ENCODE results near the gene CCL23.
A peak's percentile ranks its signal among the peaks of the same experiment; 100 is the strongest.
"Not testable (repeated sequence)": the region's sequence is repeated elsewhere in the genome, so short reads cannot be mapped to it uniquely, and the experiment has no call there.

Gene CCL23

GRCh38 chr17:36049643-36050042 lies 31.9 kb upstream of the CCL23 start:
- no peaks in the 10 kb centered on the region for H3K27me3 ChIP-seq
- no peak overlapping the region for H3K27ac ChIP-seq
- no peak overlapping the region for H3K4me2 ChIP-seq
- no peaks in the 10 kb centered on the region for H4K20me1 ChIP-seq
- H3K4me3 ChIP-seq: no peak overlapping the region
- H3K4me1 ChIP-seq: peaks cover 0 to 5% (median under 1%) of the 10 kb centered on the region in 10 experiments; a peak in 6 of 20 replicates
- no peaks in the 10 kb centered on the region for H3K36me3 ChIP-seq
- peaks cover 48 to 79% (median 59%) of the 10 kb centered on the region in 11 experiments for H3K9me3 ChIP-seq (replicated peaks in 1 of 11)
- H3K9ac ChIP-seq: no peak overlapping the region
- no peak for TF ChIP-seq Cebpa-rat (IDR thresholded peaks at IDR 0.05)

- Histone ChIP-seq H3K4me3 (no peak overlapping the region), H3K27me3 (no peaks in the 10 kb centered on the region), H3K36me3 (no peaks in the 10 kb centered on the region), H4K20me1 (no peaks in the 10 kb centered on the region), H3K9ac (no peak overlapping the region), H3K9me3 (replicated peaks in 1 of 11) (peaks cover 51 to 79% (median 61%) of the 10 kb centered on the region in 11 experiments), H3K4me2 (no peak overlapping the region), H3K4me1 (peaks cover 0 to 5% (median 0%) of the 10 kb centered on the region in 10 experiments; a peak in 3 of 20 replicates), H3K27ac (no peak overlapping the region)
- no peak for TF ChIP-seq Cebpa-rat (IDR thresholded peaks at IDR 0.05)
Observed at GRCh38 chr17:36048066-36048465, 30.3 kb upstream of the CCL23 start.

GRCh38 chr17:36036235-36036634 lies 18.5 kb upstream of the CCL23 start:
- no peak for TF ChIP-seq Cebpa-rat (IDR thresholded peaks at IDR 0.05)
- Histone ChIP-seq H4K20me1 (no peaks in the 10 kb centered on the region), H3K36me3 (no peaks in the 10 kb centered on the region), H3K4me1 (peaks cover 15 to 65% (median 46%) of the 10 kb centered on the region in 10 experiments; a peak in 18 of 20 replicates), H3K4me3 (no peak overlapping the region), H3K27me3 (no peaks in the 10 kb centered on the region), H3K27ac (peak overlapping the region in 9 of 11 experiments; percentile 11 to 87 (median 82); a peak in 15 of 22 replicates), H3K9ac (peak overlapping the region in 6 of 11 experiments; percentile 42 to 66 (median 60); a peak in 10 of 22 replicates), H3K9me3 (replicated peaks in 1 of 11) (no peaks in the 10 kb centered on the region), H3K4me2 (peak overlapping the region in 9 of 11 experiments; percentile 10 to 89 (median 72); a peak in 16 of 22 replicates)

- H3K36me3 ChIP-seq: no peaks in the 10 kb centered on the region
- no peaks in the 10 kb centered on the region for H3K27me3 ChIP-seq
- H3K4me3 ChIP-seq: peak overlapping the region in 1 of 10 experiments; percentile 18; a peak in 1 of 20 replicates
- TF ChIP-seq Cebpa-rat (IDR thresholded peaks at IDR 0.05): peak in 1 of 11 experiments; percentile 63; a peak in 2 of 22 replicates
- peak overlapping the region in 10 of 11 experiments; percentile 1 to 89 (median 70); a peak in 17 of 22 replicates for H3K4me2 ChIP-seq
- H3K27ac ChIP-seq: peak overlapping the region in 7 of 11 experiments; percentile 25 to 87 (median 82); a peak in 15 of 22 replicates
- no peaks in the 10 kb centered on the region for H3K9me3 ChIP-seq (replicated peaks in 1 of 11)
- peaks cover 15 to 65% (median 46%) of the 10 kb centered on the region in 10 experiments; a peak in 18 of 20 replicates for H3K4me1 ChIP-seq
- H4K20me1 ChIP-seq: no peaks in the 10 kb centered on the region
- peak overlapping the region in 6 of 11 experiments; percentile 15 to 66 (median 47); a peak in 9 of 22 replicates for H3K9ac ChIP-seq
Observed at GRCh38 chr17:36034127-36034526, 16.4 kb upstream of the CCL23 start.

- Histone ChIP-seq H3K4me3 (no peak overlapping the region), H3K9me3 (replicated peaks in 1 of 11) (no peaks in the 10 kb centered on the region), H3K27me3 (no peaks in the 10 kb centered on the region), H3K27ac (no peak overlapping the region), H3K36me3 (no peaks in the 10 kb centered on the region), H3K4me2 (no peak overlapping the region), H3K9ac (no peak overlapping the region), H3K4me1 (peaks cover 9 to 42% (median 28%) of the 10 kb centered on the region in 10 experiments; a peak in 18 of 20 replicates), H4K20me1 (no peaks in the 10 kb centered on the region)
- TF ChIP-seq Cebpa-rat (IDR thresholded peaks at IDR 0.05): no peak
Observed at GRCh38 chr17:36030956-36031355, 13.2 kb upstream of the CCL23 start.

GRCh38 chr17:36027761-36028160 lies 10.0 kb upstream of the CCL23 start:
- Histone ChIP-seq H3K4me1 (peaks cover 0 to 10% (median 0%) of the 10 kb centered on the region in 10 experiments; a peak in 7 of 20 replicates), H4K20me1 (no peaks in the 10 kb centered on the region), H3K36me3 (no peaks in the 10 kb centered on the region), H3K9ac (no peak overlapping the region), H3K27me3 (no peaks in the 10 kb centered on the region), H3K27ac (no peak overlapping the region), H3K4me3 (no peak overlapping the region), H3K4me2 (no peak overlapping the region), H3K9me3 (replicated peaks in 1 of 11) (peaks cover 2 to 17% (median 9%) of the 10 kb centered on the region in 11 experiments; a peak in 15 of 22 replicates)
- no peak for TF ChIP-seq Cebpa-rat (IDR thresholded peaks at IDR 0.05)

- Histone ChIP-seq H3K27me3 (no peaks in the 10 kb centered on the region), H3K36me3 (no peaks in the 10 kb centered on the region), H3K4me3 (no peak overlapping the region), H4K20me1 (no peaks in the 10 kb centered on the region), H3K9ac (no peak overlapping the region), H3K27ac (no peak overlapping the region), H3K4me2 (no peak overlapping the region), H3K9me3 (replicated peaks in 1 of 11) (peaks cover 4 to 20% (median 12%) of the 10 kb centered on the region in 11 experiments; a peak in 15 of 22 replicates), H3K4me1 (peaks cover 0 to under 1% (median 0%) of the 10 kb centered on the region in 10 experiments; a peak in 2 of 20 replicates)
- TF ChIP-seq Cebpa-rat (IDR thresholded peaks at IDR 0.05): no peak
Observed at GRCh38 chr17:36024106-36024869, 6.5 kb upstream of the CCL23 start.

- no peaks in the 10 kb centered on the region for H3K36me3 ChIP-seq
- H3K9ac ChIP-seq: no peak overlapping the region
- H3K4me2 ChIP-seq: peak overlapping the region in 1 of 11 experiments; percentile 81; a peak in 1 of 22 replicates
- no peak overlapping the region for H3K27ac ChIP-seq
- H3K27me3 ChIP-seq: no peaks in the 10 kb centered on the region
- peaks cover 4 to 20% (median 12%) of the 10 kb centered on the region in 11 experiments; a peak in 15 of 22 replicates for H3K9me3 ChIP-seq (replicated peaks in 1 of 11)
- H3K4me3 ChIP-seq: no peak overlapping the region
- H3K4me1 ChIP-seq: peaks cover 0 to 22% (median 11%) of the 10 kb centered on the region in 10 experiments; a peak in 13 of 20 replicates
- peak in 2 of 11 experiments; percentile 10 to 26; a peak in 1 of 22 replicates for TF ChIP-seq Cebpa-rat (IDR thresholded peaks at IDR 0.05)
- no peaks in the 10 kb centered on the region for H4K20me1 ChIP-seq
Observed at GRCh38 chr17:36019423-36019822, 1.7 kb upstream of the CCL23 start.

- Histone ChIP-seq H4K20me1 (no peaks in the 10 kb centered on the region), H3K4me1 (peaks cover 0 to 22% (median 11%) of the 10 kb centered on the region in 10 experiments; a peak in 13 of 20 replicates), H3K9me3 (replicated peaks in 1 of 11) (peaks cover 13 to 24% (median 20%) of the 10 kb centered on the region in 11 experiments; a peak in 20 of 22 replicates), H3K27me3 (no peaks in the 10 kb centered on the region), H3K36me3 (no peaks in the 10 kb centered on the region; a peak in 1 of 22 replicates), H3K27ac (no peak overlapping the region), H3K4me3 (no peak overlapping the region), H3K9ac (no peak overlapping the region), H3K4me2 (no peak overlapping the region)
- TF ChIP-seq Cebpa-rat (IDR thresholded peaks at IDR 0.05): no peak
Observed at GRCh38 chr17:36016555-36016954, 1.2 kb downstream of the CCL23 start.

GRCh38 chr17:36015895-36016294 lies 1.9 kb downstream of the CCL23 start:
- Histone ChIP-seq H3K4me1 (peaks cover 0 to 22% (median 11%) of the 10 kb centered on the region in 10 experiments; a peak in 13 of 20 replicates), H3K9me3 (replicated peaks in 1 of 11) (peaks cover 16 to 27% (median 23%) of the 10 kb centered on the region in 11 experiments; a peak in 20 of 22 replicates)
- not testable (repeated sequence) for H3K9ac ChIP-seq, H3K27me3 ChIP-seq, H3K36me3 ChIP-seq, H4K20me1 ChIP-seq, H3K4me3 ChIP-seq, H3K4me2 ChIP-seq, H3K27ac ChIP-seq

All from BLaER1 treated with 17β-estradiol and CSF1 and Interleukin-3, amounts not matched to agents 10 nM and 100 nM (cell line).